Hematopoietic multipotent progenitor cell treated with erythropoietin and hydrocortisone succinate and interleukin-3 and kit ligand, for 15 days (in vitro differentiated cells): Measurements from ENCODE around the gene ENOX1.

Experiments
- DNase-seq: peaks from one replicate; pipeline ENCODE4 v3.0.0-alpha.2; 2015; ENCODE audit warnings: low spot score

The ENOX1 gene

DNA sequence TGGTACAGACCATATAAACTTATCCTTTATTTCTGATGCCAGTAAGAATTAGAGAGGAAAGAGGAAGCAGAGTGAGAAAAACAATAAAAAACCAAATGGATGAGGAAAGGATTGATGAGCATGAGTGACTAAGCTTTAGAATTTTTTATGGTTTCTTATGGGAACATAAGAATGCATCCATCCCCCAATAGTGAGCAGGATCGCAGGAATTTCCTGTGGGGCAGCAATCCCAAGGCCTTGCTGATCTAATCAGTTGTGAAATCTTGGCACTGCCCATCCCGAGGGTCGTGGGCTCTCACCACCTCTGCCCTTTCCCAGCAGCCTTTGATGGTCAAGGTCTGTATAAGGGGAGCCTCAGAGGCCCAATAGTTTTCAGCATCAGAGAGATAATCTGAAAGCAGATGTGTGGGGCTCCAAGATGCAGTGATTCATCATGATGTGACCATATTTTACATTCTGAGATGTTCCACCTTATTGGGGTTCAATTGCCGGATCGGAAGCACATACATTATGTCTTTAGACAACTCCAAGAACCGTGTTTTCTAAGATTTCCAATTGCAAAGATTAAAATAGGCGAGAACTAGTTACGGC lies 541.3 kb downstream of the ENOX1 start:
- DNase-seq, result no peak

DNA sequence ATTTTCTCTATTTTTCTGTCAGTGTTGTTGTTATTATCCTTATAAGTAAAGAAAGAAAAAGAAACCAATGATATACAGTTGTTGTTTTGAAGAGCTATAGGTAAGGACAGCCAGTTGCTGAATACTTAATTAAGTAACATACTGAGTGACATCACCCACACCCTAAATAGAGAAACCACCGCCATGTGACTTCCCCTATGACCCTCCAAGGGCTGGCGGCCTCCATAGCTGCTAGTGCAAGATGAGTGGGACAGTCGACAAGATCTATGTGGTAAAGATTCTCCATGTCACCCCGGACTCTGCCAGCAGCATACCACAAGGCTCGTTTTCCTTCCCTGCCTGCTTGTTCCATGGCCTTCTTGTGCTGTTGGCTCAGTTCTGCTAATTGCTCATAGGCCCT lies 542.3 kb downstream of the ENOX1 start:
- no peak for DNase-seq

DNA sequence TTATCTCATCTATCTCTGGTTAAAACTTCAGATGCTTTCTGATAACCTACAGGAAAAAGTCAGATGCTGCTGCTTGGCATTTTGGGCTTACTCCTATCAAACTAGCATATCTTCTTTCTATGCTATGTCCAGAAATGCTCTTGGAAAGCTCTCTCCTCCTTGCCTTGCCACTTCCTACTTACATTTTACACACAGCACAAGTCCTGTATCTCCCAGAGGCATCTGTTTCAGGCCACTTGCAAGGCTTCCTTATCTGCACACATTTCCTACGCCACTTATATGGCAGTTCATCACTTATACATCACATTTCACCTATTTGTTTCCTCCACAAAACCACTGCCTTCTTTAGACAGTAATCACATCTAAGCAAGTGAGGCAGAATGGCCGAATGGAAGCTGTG lies 543.1 kb downstream of the ENOX1 start:
- no peak for DNase-seq

DNA sequence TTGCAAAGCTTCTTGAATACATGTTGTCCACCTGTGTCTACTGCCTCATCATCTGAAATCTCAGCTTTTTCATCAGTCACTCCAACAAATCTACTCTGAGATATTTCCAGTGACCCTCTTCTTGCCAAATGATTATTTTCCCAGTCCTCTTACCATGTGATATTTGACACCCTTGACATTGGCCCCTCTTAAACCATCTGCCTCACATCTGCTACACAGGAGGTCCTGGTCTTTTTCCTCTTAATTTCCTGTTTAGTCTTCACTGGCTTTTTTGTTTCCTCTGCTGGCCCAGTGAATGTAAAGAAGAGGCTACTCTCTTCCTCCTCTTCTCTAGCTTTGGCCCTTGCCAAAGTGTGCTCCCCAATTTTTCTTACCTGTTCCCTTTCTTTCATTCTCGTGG lies 544.7 kb downstream of the ENOX1 start:
- DNase-seq, result no peak

DNA sequence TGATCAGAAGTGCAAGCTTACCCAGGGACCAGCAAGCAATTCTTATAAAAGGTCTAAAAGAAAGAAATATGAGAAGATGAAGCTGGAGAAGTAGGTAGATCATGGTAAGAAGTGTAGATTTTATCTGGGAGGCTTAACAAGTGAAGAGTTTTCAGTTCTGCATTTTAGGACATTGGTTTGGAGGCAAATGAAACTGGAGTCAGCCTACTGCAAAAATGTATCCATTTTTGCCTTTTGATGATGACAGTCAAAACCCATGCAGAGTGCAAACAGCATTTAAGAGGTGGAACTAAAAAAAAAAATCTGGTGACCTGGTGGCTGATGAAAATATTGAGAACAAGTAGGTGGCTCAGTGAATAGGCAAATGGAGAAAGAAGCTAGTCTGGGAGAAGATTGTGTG lies 546.5 kb downstream of the ENOX1 start:
- DNase-seq, result no peak

DNA sequence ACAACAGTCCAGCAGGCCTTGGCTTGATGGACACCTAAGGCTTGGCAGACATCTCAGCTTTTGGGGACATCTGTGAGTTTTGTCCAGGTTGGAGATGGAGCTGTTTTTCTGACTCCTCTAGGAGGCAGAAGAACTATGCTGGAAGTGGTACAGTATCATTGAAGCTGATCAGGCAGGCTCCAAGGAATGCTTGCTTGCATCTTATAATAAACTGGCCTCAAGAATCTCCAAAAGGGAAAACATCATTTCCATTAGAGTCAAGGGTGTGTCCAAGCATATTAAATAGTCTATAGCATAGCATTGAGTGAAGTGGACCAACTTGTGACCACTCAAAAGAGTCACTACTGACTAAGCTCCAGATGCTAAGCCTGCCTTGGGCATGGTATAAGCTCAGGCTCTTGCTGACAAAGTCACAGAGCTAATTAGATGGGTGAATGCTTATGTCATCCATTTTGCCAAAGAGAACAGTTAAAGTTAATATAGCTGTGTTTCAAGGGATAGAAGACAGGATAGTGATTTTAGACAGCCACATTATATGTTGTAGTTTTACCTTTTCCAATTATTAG lies 547.4 kb downstream of the ENOX1 start:
- DNase-seq, result no peak

DNA sequence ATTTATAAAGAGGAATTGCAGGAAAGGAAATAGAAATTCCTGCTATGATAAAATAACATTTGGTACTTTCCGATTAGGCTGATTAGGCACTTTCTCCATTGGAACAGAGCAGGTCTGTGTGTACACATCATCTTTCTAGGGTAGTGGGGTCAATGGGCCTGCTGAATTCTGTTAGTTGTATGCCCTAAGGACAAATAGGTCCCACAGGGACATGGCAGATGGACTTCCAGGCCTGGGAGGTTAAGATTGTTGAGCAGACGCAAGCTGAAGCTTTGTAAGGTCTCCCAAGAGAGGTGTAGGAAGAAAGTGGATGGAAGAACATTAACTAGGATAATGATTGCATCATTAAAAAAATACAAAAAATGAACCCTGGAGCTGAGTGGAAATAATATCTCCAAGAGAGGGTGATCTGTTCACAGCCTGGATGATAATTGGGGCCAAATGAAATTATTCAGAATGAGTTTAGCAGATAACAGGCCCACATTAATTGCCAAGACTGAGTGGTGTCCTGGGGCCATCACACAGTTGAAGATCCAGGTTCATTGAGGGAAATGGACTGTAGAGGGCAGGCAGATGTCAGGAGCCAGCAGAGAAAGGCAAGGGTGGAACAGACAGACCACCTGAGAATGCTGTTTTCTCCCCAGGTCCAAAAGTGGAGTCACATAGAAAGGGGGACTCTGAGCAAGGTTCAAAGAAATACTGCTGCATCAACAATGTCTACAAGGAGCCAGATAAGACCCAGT lies 548.3 kb downstream of the ENOX1 start:
- DNase-seq, result no peak

DNA sequence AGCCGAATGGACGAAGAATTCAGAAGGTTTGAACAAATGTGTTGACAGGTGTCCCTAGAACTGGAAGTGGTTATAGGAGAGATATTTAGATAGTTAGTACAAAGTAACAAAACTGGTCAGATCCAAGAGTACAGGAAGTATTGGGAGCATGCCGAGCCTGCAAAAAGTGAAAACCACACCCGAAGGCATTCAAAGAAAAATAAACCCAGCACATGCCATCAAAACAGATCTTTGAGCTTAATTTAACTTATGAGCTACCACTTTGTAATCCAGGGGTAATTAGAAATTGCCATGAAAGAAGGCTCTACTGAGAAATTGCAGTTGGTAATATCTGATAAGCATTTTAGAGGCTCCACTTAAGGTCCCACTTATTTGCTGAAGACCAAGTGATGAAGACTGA lies 549.2 kb downstream of the ENOX1 start:
- no peak for DNase-seq

DNA sequence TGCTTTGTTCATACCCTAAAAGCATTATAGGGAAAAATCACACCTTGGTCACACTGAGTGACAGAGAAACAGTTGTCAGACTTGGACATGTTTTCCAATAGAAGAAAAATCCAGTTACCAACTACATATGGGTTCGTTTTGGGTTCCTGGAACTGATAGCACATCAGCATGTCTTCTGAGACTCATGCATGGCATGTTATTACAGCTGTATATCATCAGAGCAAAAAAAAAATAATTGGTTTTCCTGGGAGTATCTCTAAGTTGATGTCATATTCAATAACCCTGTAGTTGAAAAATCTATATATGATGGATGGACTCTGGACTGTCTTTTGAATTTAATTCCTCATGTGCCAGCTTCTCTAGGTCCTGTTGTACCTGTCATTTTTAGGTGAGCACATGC lies 551.7 kb downstream of the ENOX1 start:
- no peak for DNase-seq

DNA sequence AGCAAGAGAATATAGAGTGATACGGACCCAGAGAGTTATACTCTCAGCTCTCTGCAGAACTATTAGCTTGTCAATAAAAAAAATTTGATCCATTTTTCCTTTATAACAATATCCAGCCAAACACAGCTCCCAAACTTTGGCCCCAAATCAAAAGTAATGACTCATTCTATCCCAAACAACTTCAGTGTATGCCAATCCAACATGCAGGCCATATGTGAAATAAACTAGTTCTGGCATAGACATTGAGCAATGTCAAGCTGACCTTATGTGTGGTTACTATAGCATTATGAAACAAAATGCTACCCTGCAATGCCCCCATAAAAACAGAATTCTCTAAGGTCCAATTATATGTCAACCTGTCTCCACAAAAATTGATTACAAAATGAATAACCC lies 553.9 kb downstream of the ENOX1 start:
- no peak for DNase-seq

DNA sequence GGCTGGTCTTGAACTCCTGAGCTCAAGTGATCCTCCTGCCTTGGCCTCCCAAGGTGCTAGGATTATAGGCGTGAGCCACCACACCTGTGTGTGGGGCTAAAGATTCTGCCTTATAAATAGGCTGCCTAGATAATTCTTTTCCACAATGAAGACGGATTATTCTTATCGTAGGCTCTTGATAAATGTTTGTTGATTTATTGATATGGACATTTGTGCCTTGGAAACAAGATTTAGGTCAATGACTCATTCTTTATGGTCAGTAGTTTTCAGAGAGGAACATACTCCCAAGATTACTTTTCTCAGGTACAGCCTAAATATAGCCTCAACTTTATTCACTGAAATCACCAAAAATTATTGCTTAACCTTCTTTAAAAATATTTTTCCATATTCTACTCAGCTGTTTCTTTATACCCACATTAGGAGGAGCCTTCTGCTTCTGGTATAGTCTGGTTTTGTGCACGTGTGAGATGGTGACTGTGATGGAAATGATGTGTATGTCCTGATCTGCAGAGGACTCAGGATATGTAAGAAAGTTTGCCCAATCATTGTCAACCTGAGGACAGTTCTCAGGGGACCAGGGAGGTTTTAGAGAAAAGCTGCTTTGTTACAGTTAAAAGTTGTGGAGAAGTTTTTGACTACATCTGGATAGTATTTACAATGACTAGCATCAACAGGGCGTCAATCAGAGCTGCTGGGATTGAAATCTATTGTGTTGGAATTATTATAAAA lies 554.5 kb downstream of the ENOX1 start:
- DNase-seq, result no peak

DNA sequence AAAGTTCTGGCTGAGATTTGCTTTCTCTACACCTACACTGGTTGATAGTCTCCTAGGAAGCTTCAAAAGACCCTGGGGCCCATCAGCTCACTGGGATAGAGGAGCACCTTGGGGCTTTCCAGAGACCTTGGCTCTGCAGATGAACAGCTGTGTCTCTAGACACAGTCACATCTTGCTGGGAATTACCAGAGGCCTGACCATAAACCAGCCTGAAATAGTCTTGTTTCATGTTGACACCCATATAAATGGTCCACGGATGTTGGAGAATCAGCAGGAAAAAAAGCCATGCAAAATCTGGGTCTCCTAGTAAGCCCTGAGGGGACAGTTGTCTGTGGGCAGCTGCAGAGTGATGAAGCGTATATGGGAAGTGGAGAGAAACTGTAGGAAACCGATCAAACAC lies 555.8 kb downstream of the ENOX1 start:
- no peak for DNase-seq

DNA sequence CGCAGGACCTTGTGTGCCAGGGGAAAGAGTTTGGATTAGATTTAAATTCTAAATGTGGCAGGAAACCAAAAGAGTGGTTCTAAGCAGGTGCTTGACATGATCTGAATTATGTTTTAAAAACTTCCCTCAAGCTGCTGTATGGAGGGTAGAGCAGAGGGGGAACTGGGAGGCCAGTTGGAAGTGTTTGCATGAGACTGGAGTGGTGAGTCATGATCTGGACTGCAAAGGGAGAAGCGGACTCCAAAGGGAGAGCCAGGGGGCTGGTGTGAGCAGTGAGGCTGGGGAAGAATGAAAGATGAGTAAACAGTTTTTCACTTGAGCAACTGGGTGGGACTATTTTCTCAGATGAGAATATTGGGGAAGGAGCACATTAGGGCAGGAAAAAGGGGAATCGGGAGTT lies 557.3 kb downstream of the ENOX1 start:
- no peak for DNase-seq

DNA sequence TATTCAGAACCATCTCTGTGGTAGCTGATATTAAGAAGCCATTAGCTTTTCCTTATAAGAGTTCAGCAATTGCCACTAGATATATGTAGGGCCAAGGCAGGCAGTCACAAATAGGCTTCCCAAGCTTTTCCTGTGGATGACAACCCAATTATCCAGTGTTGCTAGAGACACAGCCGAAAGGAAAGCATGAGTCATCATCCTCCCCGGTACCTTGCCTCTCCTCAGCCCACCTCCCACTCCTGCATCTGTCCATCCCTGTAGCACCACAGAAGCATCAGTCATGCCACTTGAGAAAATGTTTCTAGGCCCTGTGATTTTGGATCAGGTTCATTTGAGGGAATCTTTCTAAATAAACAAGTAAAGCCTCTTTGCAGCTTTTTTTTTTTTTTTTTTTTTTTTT lies 559.1 kb downstream of the ENOX1 start:
- DNase-seq, result no peak

DNA sequence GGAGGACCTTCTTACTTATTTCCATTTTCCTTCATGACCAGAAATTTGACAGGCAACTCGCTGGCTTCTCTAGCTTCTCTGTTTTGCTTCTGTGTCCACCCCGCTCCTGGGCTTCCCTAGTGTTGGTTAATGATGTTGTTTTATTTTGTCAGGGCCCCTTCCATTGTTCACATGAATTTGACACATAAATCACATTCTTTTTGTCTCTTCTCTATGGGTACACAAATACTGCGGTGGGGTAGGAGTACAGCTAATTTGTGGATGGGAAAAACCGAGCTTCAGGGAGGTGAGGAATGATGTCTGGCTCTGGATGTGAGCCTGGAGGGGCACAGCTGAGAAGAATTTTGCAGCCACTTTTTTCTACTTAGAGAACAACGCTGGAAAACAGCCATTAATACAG lies 563.6 kb downstream of the ENOX1 start:
- DNase-seq, result no peak

DNA sequence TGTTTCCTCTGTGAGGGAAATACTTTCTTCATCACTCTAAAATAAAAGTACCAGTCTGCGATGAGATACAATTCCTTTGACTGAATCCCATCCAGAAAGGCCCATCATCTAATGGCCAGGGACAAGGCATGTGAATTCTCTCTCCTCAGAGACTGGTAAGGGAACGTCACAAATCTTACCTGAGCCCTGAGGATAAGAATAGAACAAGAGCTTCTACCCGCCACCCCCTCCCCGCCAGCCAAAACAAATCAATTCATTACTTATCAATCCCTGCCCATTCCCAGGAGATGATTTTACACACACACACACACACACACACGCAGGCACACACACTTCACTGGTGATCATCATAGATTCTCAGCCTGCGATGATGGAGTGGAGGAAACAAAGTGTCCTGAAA lies 564.7 kb downstream of the ENOX1 start:
- no peak for DNase-seq

DNA sequence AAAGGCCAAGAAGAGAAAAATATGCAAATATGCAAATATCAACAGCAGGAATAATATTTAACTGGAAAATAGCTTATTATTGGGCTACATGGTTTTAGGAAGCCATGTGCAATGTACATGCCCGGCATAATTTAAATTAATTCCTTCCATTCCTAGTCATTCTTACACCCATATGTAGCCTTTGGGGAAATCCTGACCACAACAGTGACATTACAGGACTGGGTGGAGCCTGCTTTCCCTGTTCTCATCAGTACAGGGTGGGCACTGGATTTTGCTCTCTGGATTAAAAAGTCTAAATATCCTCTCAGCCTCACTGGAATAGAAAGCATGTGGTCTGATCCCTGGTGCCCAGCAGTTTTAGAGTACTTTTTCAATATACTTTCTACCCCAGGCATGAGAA lies 565.2 kb downstream of the ENOX1 start:
- no peak for DNase-seq

DNA sequence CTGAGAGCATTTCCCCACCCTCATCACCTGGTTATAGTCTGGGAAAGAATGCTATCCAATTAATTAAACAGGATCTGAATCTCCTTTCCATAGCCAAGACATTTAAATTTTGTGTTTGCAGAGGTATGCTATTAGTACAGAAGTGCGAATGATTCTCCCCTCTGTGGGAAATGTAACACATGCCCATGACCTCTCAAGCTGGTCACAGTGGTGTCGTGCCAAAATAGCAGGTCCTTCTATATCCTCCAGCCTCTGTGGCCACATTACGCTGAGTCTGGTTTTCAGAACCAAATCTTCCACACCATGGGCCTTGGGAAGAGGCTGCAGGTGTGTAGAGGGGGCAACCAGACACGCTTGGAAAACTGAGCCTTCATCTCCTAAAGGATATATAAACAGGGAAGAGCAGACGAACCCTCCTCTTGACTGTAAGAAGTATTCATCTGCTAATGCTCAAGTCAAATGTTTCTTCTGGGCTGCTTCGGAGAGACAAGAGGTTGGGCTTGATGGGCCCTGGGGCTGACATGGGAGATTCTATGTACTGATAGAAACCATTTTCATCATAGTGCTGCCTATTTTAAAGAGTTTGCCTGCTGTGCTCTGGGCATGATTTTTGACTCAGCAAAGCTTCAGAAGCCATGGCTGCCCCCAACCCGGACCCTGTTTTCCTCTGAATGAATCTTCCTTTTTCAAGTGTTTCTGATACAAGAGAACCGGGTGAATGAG lies 565.7 kb downstream of the ENOX1 start:
- DNase-seq, result no peak

DNA sequence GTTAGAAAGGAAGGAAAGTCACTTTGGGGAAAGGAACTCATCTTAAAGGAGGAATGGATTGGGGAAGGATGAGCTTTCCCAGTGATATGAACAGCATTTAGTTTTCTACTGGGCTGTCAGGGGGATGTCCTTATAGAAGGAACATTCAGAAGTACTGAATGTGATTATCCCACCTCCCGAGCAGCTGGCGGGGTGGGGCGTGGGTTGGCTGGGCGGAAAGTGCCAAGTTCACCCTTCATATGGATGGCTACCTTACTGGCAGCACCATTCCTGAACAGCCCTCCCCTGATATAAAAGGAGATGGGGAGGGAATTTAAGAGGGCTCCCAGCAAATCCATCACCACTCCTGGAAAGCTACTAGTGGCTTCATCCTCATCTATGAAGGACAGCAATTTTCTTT lies 572.6 kb downstream of the ENOX1 start:
- no peak for DNase-seq

DNA sequence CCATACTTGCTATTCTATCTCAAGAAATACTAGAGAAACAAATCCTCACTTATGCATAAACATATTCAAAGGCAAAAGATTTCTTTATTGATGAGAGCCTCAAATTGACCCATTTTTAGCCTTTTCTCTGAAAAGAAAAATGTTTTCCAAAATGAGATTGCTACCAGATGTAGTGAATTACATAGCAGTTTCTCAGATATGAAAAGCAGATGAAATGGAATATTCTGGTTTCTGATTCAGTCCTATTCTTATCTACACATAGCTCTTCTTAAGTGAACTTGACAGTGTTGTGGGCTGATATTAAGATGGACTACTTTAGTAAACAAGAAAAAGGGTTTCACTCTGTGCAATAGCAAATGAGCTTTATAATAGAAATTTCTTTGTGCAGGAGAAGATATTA lies 579.9 kb downstream of the ENOX1 start:
- no peak for DNase-seq

DNA sequence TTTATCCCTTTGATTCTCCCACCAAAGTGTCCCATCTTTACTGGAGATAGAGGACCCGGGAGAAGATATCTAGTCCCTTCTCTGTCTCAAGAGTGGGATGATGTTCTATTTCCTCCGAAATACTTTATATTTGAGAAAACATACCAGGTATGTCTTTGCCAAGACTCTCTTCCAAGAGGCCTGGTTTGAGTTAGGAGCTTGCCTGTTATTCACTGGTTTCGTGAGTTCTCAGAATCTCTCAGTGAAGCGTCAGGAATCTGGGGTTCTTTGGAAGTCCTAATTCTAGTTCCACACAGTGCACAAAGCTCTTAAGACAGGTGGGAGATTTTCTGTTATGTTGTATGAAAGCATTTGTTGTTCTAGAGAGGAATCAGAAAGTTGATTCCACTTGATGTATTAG lies 581.4 kb downstream of the ENOX1 start:
- no peak for DNase-seq

DNA sequence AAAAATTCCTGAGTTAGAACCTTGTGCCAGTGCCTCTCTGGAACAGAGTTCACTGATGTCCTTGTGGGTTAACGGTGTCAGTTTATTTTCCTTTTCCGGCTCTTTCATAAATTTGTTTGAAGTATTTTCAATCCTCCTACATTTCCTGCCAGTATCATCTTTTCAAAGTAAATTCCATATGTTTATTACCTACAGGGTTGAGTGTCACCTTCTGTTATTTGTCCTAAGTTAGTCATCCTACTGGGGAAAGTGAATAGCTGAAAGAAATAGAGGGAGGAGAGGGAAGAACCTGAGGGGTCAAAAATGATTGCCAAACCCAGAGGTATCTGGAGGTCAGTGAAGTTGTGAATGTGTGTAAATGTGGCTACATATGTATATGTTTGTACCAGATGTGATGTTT lies 582.2 kb downstream of the ENOX1 start:
- no peak for DNase-seq

DNA sequence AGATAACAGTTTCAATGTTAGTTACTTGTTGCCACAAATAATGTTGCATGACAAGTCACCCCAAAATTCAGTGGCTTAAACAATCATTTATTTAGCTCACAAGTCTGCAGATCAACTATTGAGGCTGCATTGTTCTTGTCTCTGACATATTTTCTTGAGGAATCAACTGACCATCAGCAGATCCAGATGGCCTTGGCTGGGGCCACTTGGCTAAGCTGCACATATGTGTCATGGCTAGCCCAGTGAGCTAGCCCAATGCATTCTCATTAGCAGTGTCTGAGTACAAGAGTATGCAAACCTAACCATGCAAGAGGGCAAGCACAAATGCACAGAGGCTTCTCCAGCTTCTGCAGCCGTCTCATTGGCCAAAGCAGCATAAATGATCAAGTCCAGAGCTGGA lies 583.0 kb downstream of the ENOX1 start:
- DNase-seq, result no peak
